SK-N-SH (cell line): ENCODE results near the gene HDAC4. TPM values are rescaled to one million over a fixed set of nuclear protein-coding genes. Genes with fewer than 3 reads are reported as not detected.

Experiments
- CTCF ChIA-PET: fragments of 300-600, 350-600 bp; formaldehyde crosslinking; extraction: SDS; loops from one replicate; lab custom pipeline; 2021; lab: Yijun Ruan, JAX
- POLR2A ChIA-PET: fragments of 350-600 bp; sonication (Branson Sonifier 250); formaldehyde crosslinking; extraction: SDS; loops from one replicate; lab custom pipeline; 2020; ENCODE audit warnings: antibody characterized with exemption, inconsistent platforms; lab: Yijun Ruan, JAX
- DNase-seq: peaks from one replicate; pipeline ENCODE4 v3.0.0; 2012
- H2AFZ ChIP-seq: fragments of 200-600 bp; sonication (generic); 2 replicates; pipeline ENCODE4 v1.8.1; 2016; ENCODE audit warnings: antibody characterized with exemption, mild to moderate bottlenecking, low read depth
- H3F3A ChIP-seq: fragments of 200-600 bp; sonication (generic); replicated peaks from 2 replicates; pipeline ENCODE3; 2016; ENCODE audit warnings: antibody characterized with exemption, mild to moderate bottlenecking; ENCODE audit not compliant: insufficient read depth
- H3K27ac ChIP-seq, 2 experiments: fragments of 200-500 bp in 1 of 2; fragments of 200-600 bp in 1 of 2; sonication (Bioruptor generic) in 1 of 2; sonication (generic), shearing (Covaris generic) in 1 of 2; 2 replicates each; pipeline versions ENCODE4 v1.5.1 to v1.6.1; 2014 to 2016; ENCODE audit warnings: low read depth in 2 of 2, inconsistent platforms in 1 of 2, low read length in 1 of 2, mild to moderate bottlenecking in 1 of 2, mixed read lengths in 1 of 2
- H3K27me3 ChIP-seq: fragments of 200-600 bp; sonication (generic), shearing (Covaris generic); 2 replicates; pipeline ENCODE4 v1.6.1; 2016; ENCODE audit warnings: mixed run types; ENCODE audit not compliant: insufficient read depth
- H3K36me3 ChIP-seq, 2 experiments: fragments of 200-500 bp in 1 of 2; fragments of 200-600 bp in 1 of 2; sonication (Bioruptor generic) in 1 of 2; sonication (generic) in 1 of 2; replicated peaks in 1 of 2; 2 replicates each; pipeline versions ENCODE3 to v1.5.1; 2014 to 2016; ENCODE audit warnings: low read length in 1 of 2, mild to moderate bottlenecking in 1 of 2; ENCODE audit not compliant: insufficient read depth in 2 of 2, control insufficient read depth in 1 of 2
- H3K4me1 ChIP-seq, 2 experiments: fragments of 200-500 bp in 1 of 2; fragments of 200-600 bp in 1 of 2; sonication (Bioruptor generic) in 1 of 2; sonication (generic), shearing (Covaris generic) in 1 of 2; 2 replicates each; pipeline versions ENCODE4 v1.5.1 to v1.6.1; 2014 to 2016; ENCODE audit warnings: low read depth in 1 of 2, low read length in 1 of 2, mixed run types in 1 of 2; ENCODE audit not compliant: insufficient read depth in 2 of 2, control insufficient read depth in 1 of 2
- H3K4me2 ChIP-seq: fragments of 200-600 bp; sonication (generic), shearing (Covaris generic); 2 replicates; pipeline ENCODE4 v1.6.1; 2017; ENCODE audit warnings: mixed run types
- H3K4me3 ChIP-seq, 2 experiments: fragments of 200-500 bp in 1 of 2; fragments of 200-600 bp in 1 of 2; sonication (Bioruptor generic) in 1 of 2; sonication (generic), shearing (Covaris generic) in 1 of 2; 2 replicates each; pipeline versions ENCODE4 v1.5.1 to v1.8.1; 2014 to 2016; ENCODE audit warnings: low read depth in 2 of 2, inconsistent platforms in 1 of 2, low read length in 1 of 2, mild to moderate bottlenecking in 1 of 2, mixed read lengths in 1 of 2, moderate library complexity in 1 of 2
- H3K79me2 ChIP-seq: fragments of 200-600 bp; sonication (generic); 2 replicates; pipeline ENCODE4 v1.8.1; 2017; ENCODE audit warnings: mild to moderate bottlenecking; ENCODE audit not compliant: insufficient read depth
- H3K9ac ChIP-seq: fragments of 200-600 bp; sonication (generic); 2 replicates; pipeline ENCODE4 v1.6.1; 2017; ENCODE audit warnings: mixed run types
- H3K9me2 ChIP-seq: fragments of 200-600 bp; sonication (generic); 2 replicates; pipeline ENCODE4 v1.6.1; 2017; ENCODE audit warnings: mixed run types
- H3K9me3 ChIP-seq: fragments of 200-600 bp; sonication (generic); 2 replicates; pipeline ENCODE4 v1.6.1; 2017; ENCODE audit warnings: mixed run types, mild to moderate bottlenecking, moderate library complexity
- H4K20me1 ChIP-seq: fragments of 200-600 bp; sonication (generic); 2 replicates; pipeline ENCODE4 v1.6.1; 2017; ENCODE audit warnings: mild to moderate bottlenecking, mixed run types; ENCODE audit not compliant: insufficient read depth
- CTCF ChIP-seq: fragments of 200-600 bp; sonication (generic); IDR thresholded peaks from 2 replicates; pipeline ENCODE4 v1.6.1; 2017; ENCODE audit warnings: antibody characterized with exemption, mild to moderate bottlenecking, moderate library complexity
- ELF1 ChIP-seq: IDR thresholded peaks from 2 replicates; pipeline ENCODE4 v1.4.0; 2012
- EP300 ChIP-seq, 2 experiments: IDR thresholded peaks; 2 replicates each; pipeline versions ENCODE4 v1.4.0 to v1.6.1; 2012; ENCODE audit warnings: borderline replicate concordance in 1 of 2, low read depth in 1 of 2, low read length in 1 of 2
- FOXM1 ChIP-seq: IDR thresholded peaks from 2 replicates; pipeline ENCODE4 v1.4.0; 2012; ENCODE audit warnings: low read depth, mild to moderate bottlenecking
- GATA2 ChIP-seq: sonication (generic); formaldehyde crosslinking; IDR thresholded peaks from 2 replicates; pipeline ENCODE4 v1.5.0; 2020; ENCODE audit warnings: mild to moderate bottlenecking, missing genetic modification reagents
- IRF3 ChIP-seq: fragments of 150-350 bp; IDR thresholded peaks from 2 replicates; pipeline ENCODE4 v1.6.1; 2016; ENCODE audit warnings: mild to moderate bottlenecking, low read depth, low read length
- MAX ChIP-seq: IDR thresholded peaks from 2 replicates; pipeline ENCODE4 v1.4.0; 2012; ENCODE audit warnings: low read depth
- MEF2A ChIP-seq: IDR thresholded peaks from 2 replicates; pipeline ENCODE4 v1.4.0; 2012; ENCODE audit warnings: low read depth, borderline replicate concordance
- NRF1 ChIP-seq: IDR thresholded peaks from 2 replicates; pipeline ENCODE4 v1.6.1; 2012; ENCODE audit warnings: low read depth, mild to moderate bottlenecking, low read length
- POLR2AphosphoS5 ChIP-seq: IDR thresholded peaks from 2 replicates; pipeline ENCODE4 v1.6.1; 2012; ENCODE audit warnings: low read depth, low read length
- REST ChIP-seq: IDR thresholded peaks from 2 replicates; pipeline ENCODE4 v1.6.1; 2012; ENCODE audit warnings: mild to moderate bottlenecking, low read depth, low read length, moderate library complexity
- SIN3A ChIP-seq: IDR thresholded peaks from 2 replicates; pipeline ENCODE4 v1.6.1; 2012; ENCODE audit warnings: low read depth, mild to moderate bottlenecking, low read length, moderate library complexity, borderline replicate concordance
- TAF1 ChIP-seq: IDR thresholded peaks from 2 replicates; pipeline ENCODE4 v1.6.1; 2012; ENCODE audit warnings: low read depth, mild to moderate bottlenecking, low read length, moderate library complexity, borderline replicate concordance
- TCF12 ChIP-seq: IDR thresholded peaks from 2 replicates; pipeline ENCODE4 v1.4.0; 2012
- TEAD4 ChIP-seq: IDR thresholded peaks from 2 replicates; pipeline ENCODE4 v1.4.0; 2012; ENCODE audit warnings: mild to moderate bottlenecking, borderline replicate concordance; ENCODE audit not compliant: insufficient read depth
- USF1 ChIP-seq: IDR thresholded peaks from 2 replicates; pipeline ENCODE4 v1.4.0; 2012; ENCODE audit warnings: low read depth, borderline replicate concordance
- YY1 ChIP-seq: IDR thresholded peaks from 2 replicates; pipeline ENCODE4 v1.4.0; 2012; ENCODE audit warnings: low read depth, mild to moderate bottlenecking
- ZBTB33 ChIP-seq: IDR thresholded peaks from 2 replicates; pipeline ENCODE4 v1.4.0; 2012; ENCODE audit warnings: low read depth, borderline replicate concordance
- WGBS: methylation state at CpG from one replicate; pipeline ENCODE4 v1.1.6; 2017; ENCODE audit warnings: low lambda C conversion rate; 5-methylcytosine and 5-hydroxymethylcytosine counted together
- polyA plus RNA-seq, 3 experiments: library from polyadenylated mRNA; depleted of rRNA; stranded (reverse); fragments of >200 nt; gene quantifications; 2 replicates each; pipeline ENCODE4 v1.2.3, GENCODE V29; 2012

HDAC4 gene
- polyA plus RNA-seq, 1 of the 3 experiments (the other 2 are of a cell fraction): 5.5 TPM

GRCh38 chr2:239140346-239141020 lies 260.3 kb downstream of the HDAC4 start:
- Histone ChIP-seq H3K9ac (no peak overlapping the region), H3K4me3 (no peak overlapping the region), H3K4me1 (no peaks in the 10 kb centered on the region; a peak in 1 of 4 replicates), H3K27ac (no peak overlapping the region), H4K20me1 (no peaks in the 10 kb centered on the region), H3K9me2 (no peaks in the 10 kb centered on the region), H3F3A (no peaks in the 10 kb centered on the region), H3K36me3 (peaks cover 0 to 36% of the 10 kb centered on the region in 2 experiments), H3K79me2 (no peaks in the 10 kb centered on the region), H3K9me3 (no peaks in the 10 kb centered on the region), H3K27me3 (no peaks in the 10 kb centered on the region), H2AFZ (no peak overlapping the region), H3K4me2 (no peak overlapping the region)
- TF ChIP-seq FOXM1: no peak
- TF ChIP-seq TAF1: no peak
- TF ChIP-seq EP300 (IDR thresholded peaks at IDR 0.05; ENCODE audit: borderline replicate concordance in 1 of 2, low read depth in 1 of 2, low read length in 1 of 2): no peak
- no peak for TF ChIP-seq MEF2A
- TF ChIP-seq SIN3A: no peak
- TF ChIP-seq IRF3: no peak
- no peak for TF ChIP-seq MAX
- TF ChIP-seq TEAD4: no peak
- TF ChIP-seq TCF12: no peak
- DNase-seq: no peak
- WGBS: 96% methylated on average over 23 of the region's 23 CpGs
- POLR2A ChIA-PET: no interaction called here
- CTCF ChIA-PET: interaction anchor here (0.9 to 1.4 kb wide), 3 partner anchors 13 to 137 kb away, joined by 3 read pairs; no protein-coding TSS in a partner anchor

- Histone ChIP-seq H3K9me2 (no peaks in the 10 kb centered on the region), H3K27me3 (no peaks in the 10 kb centered on the region), H3K9me3 (no peaks in the 10 kb centered on the region), H2AFZ (no peak overlapping the region), H3K79me2 (no peaks in the 10 kb centered on the region), H3K4me1 (no peaks in the 10 kb centered on the region; a peak in 1 of 4 replicates), H3K4me3 (no peak overlapping the region), H3K36me3 (peaks cover 0 to 34% of the 10 kb centered on the region in 2 experiments), H4K20me1 (no peaks in the 10 kb centered on the region), H3K27ac (no peak overlapping the region), H3F3A (no peaks in the 10 kb centered on the region), H3K9ac (no peak overlapping the region), H3K4me2 (no peak overlapping the region)
- 99% methylated on average over 29 of the region's 29 CpGs for WGBS
- ChIA-PET CTCF (interaction anchor here (0.9 to 1.4 kb wide), 3 partner anchors 14 to 138 kb away, joined by 3 read pairs; no protein-coding TSS in a partner anchor), POLR2A (no interaction called here)
- DNase-seq: no peak
- TF ChIP-seq FOXM1: no peak
- TF ChIP-seq POLR2AphosphoS5: no peak
- no peak for TF ChIP-seq YY1
- TF ChIP-seq ELF1: no peak
- TF ChIP-seq CTCF: no peak
- TF ChIP-seq ZBTB33: no peak
- no peak for TF ChIP-seq NRF1
- TF ChIP-seq REST: no peak
- no peak for TF ChIP-seq GATA2 (CRISPR knock-in tag)
- no peak for TF ChIP-seq USF1
Observed at GRCh38 chr2:239139566-239139965, 261.3 kb downstream of the HDAC4 start.
